Dermis microvascular lymphatic vessel endothelial cell (primary cell): ENCODE data around the gene MTA2. TPM values are rescaled to one million over a fixed set of nuclear protein-coding genes. Genes with fewer than 3 reads are reported as not detected.
A peak's percentile ranks its signal among the peaks of the same experiment; 100 is the strongest.

Experiments used
- DNase-seq, 2 donors: peaks; one replicate each; pipeline versions ENCODE4 v3.0.0 to v3.0.0-alpha.2; 2010; ENCODE audit warnings: low read depth in 2 of 2
- total RNA-seq: library from RNA; depleted of rRNA; stranded (reverse); fragments of >200 nt; gene quantifications from 2 replicates; pipeline ENCODE4 v1.2.1, GENCODE V29; 2014

MTA2 gene
- total RNA-seq, 1 donor from 2014 or later: 204 TPM

DNA sequence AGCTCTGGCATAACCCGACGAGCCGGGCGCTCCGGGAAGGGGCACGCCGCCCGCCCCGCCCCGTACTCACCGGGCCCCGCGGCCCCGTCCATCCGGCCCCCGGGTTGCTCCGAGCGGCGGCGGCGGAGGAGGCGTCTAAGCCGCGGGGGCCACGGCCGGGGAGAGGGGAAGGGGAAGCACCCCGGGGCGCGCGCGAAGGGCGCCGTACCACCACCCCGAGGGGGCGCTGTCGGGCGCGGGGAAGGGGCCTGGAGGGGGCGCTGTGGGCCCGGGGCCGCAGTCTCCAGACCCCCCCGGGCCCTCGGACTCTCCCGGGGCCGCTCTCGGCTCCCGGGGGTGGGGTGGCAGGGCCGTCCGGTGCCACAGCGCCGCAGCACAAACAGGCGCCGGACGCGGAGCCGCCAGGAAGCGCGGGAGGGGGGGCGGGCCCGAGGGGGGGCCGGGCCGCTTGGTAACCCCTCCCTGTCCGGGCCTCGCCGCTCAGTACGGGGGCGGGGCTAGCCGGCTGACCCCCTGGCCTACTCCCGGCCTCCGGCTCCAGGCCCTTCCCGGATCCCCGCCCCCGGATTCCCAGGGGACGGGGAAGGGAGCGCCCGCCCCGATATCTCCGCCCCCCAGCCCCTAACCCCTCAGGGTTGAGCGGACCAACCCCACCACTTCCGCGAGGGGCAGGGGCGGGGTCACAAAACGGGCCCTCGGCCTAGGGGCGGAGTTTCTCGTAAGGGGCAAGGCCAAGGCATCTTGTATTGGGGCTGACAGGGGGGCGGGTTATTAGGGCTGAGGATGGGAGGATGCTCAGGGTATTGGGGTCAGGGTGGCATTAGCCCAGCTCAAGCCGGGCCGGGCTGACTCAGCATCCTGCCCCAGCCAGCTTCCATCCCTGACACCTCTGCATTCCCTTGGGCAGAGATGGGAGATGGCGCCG lies 11.0 kb upstream of the MTA2 start, which contains the start of the genes EML3 and ROM1:
Gene EML3, minus strand, starts transcription at position 410 of the 925 bp plus-strand sequence. Its CDS starts 318 bp downstream, at position 92.
Gene ROM1, plus strand, starts transcription at position 892 of the 925 bp plus-strand sequence. Its CDS starts 25 bp downstream, at position 917.
- peak; percentile 49 to 85 for DNase-seq

DNA sequence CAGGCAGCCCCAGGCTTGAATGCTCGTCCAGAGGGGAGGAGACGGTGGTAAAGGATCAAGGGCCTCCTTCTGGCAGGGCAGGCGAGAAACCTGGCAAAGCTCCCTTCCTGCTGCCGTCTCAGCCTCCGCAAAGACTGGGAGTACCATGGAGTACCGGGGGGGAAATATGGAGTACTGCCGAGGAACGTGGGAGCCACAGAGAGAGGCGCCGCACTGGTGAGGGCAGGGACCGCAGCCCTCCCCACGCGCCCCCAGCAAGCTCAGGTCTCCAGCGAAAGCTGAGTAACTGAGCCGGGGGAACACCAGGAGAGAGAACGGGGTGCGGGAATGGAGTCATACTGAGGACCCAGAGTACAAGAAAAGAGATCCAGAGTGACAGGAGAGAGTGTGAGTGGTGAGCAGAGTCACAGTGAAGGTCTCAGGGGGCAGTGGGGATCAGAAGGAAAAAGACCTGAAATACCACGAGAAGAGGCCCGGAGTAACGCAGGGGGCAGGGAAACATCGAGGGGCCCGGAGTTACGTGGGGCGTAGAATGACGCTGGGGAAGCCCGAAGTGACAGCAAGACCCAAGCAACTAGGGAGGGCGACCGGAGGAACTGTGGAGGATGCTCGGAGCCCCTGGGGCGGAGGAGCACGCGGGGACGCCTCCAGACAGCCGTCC lies 10.2 kb upstream of the MTA2 start:
- peak in 1 of 2 donors; percentile 54 for DNase-seq

GRCh38 chr11:62610814-62611704 lies 9.4 kb upstream of the MTA2 start:
- no peak for DNase-seq

DNA sequence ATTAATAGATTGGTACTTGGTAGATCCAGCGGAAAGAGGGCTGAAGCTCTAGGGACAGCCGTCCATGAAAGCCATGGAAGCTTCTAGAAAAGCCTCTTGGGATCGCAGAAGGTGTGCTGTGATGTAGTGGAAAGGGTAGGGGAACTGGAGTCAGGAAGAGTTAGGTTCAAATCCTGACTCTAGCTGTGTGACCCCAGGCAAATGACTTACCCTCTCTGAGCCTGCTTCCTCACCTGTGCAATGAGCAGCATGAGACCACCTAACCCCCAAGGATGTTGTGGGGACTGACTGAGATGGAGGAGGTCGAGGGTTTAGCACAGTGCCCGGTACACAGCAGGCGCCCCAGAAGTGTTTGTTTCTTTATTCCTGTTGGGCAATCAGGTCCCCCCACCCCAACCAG lies 8.7 kb upstream of the MTA2 start:
- no peak for DNase-seq

- no peak for DNase-seq
Measured at GRCh38 chr11:62608776-62609175, 7.1 kb upstream of the MTA2 start.

DNA sequence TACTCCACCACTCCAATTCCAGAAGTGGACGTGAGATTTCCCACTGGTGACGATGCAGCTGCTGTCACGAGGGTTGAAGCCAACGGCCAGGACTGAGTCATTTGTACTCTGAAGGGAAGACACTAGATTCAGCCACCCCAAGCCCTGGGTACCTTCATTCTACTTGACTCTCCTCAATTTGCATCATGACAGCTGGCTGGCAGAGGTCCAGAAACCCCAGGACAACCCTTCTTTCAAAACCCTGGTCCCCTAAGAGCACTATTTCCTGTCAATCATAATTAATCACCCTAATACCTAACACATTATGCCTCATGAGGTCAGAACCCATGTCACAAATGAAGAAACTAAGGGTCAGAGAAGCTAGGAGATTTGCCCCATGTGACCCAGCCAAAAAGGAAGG lies 6.0 kb upstream of the MTA2 start:
- no peak for DNase-seq

DNA sequence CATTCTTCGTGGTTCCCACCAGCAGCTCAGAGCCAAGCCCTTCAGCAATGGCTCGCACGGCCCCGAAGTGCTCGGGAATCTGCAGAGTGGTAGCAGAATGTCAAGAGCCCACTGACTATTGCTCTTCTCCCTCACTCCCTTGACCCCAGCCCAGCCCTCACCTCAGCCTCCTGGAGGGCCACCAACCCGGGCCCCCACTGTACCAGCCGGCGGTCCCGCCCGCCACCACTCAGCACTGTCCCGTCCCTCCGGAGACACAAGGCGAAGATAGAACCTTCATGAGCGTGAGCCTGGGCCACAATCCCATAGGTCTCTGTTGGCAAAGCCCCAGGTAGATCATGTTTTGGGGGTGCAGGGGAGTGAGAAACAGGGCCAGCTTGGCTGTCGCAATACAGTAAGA lies 4.2 kb upstream of the MTA2 start:
- no peak for DNase-seq

DNA sequence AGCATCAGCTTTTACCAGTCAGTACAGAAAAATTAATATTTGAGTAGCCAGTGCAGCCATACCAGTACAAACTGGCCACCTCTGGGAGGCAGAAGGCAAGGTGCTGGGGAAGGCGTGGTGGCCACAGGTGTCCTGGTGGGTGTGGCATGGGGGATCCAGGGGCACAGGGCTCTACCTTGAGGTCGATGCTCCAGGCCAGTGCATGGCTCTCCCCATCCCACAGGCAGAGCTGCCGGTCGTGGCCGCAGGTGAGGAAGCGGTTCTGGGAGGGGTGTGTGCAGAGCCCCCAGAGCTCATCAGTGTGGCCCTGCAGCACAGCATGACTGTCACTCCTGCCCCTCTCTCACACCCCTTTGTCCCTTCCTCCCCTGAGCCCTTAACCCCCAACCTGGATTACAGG lies 3.8 kb upstream of the MTA2 start:
- DNase-seq: no peak

DNA sequence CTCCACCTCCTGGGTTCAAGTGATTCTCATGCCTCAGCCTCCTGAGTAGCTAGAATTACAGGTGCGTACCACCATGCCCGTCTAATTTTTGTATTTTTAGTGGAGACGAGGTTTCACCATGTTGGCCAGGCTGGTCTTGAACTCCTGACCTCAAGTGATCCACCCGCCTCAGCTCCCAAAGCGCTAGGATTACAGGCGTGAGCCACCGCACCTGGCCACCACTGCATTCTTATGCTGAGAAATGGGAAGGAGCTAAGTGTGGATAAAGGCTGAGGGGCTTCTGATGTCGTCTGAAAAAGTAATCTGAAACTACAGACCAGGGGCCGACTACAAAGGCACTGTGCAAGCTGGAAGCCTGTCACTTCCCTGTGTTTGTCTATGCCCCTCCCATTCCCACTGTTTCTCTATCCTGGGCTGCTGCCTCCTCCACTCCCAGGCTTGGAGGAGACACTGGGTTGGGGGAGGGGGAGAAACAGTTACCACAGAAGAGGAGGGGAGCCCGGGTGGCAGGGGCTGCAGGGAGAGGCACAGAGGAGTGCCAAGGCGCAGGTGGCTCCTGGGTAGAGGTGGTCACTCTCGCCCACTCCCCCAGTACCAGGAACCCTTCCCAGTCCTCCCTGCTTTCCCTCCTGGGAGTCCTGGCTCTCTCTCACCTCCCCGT lies 2.9 kb upstream of the MTA2 start:
- no peak for DNase-seq

DNA sequence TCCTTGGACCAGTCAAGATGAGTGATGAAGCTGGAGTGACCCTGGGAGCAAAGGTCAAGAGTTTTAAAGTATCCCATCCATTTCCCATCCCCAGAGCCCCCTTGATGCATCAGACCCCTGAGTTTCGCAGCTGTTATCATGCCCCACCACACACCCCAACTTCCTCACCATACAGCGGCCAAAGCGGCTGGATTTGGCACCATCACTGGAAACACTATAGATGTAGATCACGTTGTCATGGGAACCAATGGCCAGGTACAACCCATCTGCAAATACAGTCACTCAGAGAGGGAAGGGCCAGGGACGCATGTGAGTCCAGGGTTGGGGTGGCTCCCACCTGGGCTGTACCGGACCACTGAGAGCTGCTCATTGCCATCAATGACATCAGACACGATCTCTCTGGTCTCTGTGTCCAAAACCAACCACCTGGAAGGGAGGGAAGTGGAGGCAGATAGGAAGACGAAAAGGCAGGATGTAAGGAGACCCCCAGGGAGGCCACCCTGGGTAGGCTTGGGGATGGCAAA lies 2.2 kb upstream of the MTA2 start:
- no peak for DNase-seq

- DNase-seq: no peak
Measured at GRCh38 chr11:62603072-62603408, 1.4 kb upstream of the MTA2 start.

DNA sequence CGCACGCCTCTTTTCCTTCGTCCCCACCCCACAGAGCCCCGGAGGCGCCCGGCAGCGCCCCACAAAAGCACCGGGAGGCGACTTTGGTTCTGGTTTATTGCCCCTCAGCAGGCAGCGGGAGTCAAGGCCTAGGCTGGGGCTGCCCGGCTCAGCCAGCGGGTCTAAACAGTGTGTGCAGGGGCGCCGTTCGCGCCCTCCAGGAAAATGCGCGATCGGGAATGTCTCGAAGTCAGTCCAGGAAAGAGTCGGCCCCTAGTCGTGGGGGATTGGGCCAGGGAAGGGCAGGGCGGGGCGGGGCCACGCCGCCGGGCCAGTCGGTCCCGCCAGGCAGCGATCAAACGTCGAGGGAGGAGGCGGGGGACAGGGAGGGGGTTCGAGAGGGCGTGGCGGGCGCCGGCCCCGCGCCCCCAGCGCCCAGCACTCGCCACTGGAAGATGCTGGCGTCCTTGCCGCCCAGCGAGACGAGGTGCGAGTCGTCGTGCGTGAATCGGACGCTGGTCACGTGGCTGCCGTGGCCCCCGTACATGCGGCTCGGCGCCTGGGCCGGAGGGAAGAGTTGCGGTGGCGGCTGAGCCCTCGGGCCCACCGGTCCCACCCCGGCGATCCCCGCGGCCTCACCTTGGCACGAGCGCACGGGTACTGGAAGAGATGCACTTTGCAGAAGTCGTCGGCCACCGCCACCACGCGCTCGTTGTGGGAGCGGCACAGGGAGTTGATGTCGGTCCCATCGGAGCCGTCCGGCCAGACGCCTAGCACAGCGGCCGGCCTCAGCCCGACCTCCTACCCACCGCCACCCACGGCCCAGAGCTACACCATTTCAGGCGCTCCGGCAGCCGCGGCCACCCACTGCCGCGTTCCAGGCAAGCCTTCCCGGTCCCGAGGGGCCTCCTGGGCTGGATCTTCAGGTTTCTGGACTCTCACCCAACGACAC lies 741 bp upstream of the MTA2 start:
- DNase-seq: peak in 1 of 2 donors; percentile 76

DNA sequence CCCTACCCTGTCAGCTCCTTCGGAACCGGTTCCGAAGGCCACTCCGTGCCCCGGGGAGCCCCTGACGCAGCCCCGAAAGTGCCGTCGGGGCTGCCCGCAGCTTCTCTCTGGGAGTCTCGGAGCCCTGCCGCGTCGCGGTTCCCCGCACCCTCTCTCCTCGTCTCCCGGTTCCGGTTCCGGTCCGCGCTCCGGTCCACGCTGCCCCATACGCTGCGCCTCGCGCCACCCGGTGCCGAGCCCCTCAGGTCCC lies 618 bp downstream of the MTA2 start:
- DNase-seq: peak in 1 of 2 donors; percentile 52

DNA sequence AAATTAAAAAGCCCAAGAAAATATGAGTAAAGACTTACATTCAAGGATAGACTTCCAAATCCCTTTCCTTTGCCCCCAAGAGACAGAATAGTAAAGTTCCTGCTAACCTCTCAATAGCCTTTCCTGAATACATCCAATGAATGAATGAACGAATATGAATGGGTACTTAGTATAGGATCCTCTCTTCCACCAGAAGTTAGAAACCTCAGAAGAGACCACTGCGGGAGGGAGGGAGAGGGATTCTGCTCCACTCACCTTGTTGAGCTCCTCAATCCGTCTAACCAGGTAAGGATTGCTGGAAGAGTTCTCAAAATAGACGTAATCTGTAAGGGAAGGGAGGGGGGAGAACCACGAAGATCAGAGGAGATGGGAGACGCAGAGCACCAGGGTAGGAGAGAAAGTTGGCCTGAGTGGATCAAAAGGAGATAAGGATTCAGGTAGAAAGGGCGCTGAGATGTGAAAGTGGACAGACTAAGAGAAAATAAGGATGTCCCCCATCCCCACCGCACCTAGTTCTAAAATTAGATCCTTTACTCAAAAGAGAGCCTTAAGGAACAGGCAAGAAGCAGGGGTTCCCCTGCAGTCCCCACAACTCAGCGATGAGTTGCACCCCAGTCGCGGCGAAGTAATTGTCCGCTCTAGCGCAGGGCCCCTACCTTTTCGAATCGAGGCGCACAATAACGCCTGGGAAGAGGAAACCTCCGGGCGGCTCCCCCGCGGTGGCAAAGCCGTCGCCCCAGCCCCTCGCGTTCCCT lies 1.1 kb downstream of the MTA2 start:
- DNase-seq: no peak

DNA sequence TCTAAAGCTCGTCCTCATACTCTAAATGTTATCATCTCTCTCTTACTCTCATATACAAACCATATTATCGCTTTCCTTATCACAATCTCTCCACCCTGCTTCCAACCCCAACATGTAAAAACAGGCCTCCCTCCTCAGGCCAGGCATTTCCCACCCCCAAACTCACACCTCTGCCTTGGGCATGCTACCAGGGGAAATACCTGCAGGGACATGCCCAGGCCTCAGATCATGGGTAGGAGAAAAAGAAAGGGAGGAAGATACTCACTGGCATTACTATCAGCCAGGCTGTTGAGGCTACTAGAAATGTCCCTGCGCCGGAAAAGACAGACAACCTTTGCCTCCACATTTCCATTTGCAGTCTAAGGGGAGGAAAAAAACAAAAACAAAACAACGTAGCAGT lies 1.8 kb downstream of the MTA2 start:
- no peak for DNase-seq

DNA sequence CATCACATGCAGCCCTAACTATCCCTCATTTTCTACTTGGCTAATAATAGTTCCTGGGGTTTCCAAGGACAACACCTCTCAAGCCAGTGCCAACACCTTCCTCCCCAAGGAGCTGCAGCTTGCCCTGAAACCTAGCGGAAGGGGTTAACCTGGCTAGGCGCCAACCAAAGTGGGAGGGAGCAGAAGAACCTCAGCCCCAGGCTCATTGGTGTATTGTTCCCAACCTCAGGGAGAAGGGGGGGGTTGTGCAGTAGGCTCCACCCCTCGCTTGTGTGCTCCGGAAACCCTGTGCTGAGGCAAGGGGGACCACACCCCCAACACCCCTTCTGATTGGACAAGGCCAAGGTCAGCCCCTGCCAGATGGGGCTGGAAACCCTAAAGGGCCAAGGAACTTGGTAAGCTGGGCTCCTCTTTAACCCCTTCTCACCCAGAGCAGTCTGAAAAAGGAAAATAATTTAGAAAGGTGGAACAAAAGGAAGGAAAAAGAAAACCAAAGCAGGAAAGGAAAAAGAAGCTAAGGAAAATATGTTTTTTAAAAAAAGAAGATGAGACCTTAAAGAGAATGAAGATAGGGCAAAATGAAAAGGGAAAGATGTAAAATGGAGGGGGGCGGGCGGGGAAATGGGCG lies 2.5 kb downstream of the MTA2 start:
- DNase-seq: peak; percentile 90 to 98

DNA sequence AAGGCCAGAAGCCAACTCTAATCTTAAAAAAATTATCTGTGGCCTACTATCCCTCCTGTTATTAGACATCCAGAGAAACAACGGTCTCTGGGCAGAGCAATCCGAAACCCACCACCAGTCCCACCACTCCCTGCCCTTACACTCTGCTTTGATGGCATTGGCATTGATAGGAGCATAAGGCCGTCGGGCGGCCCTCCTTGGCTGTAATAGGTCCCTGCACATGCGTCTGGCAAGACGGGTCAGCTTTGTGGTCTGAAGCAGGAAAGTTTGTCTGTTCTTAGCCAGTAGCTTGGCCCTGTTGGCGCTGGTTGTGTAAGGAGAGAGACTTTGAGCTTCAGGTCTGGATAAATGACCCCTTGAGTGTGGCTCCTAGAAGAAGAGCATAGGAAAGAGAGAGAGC lies 6.5 kb downstream of the MTA2 start:
- no peak for DNase-seq

DNA sequence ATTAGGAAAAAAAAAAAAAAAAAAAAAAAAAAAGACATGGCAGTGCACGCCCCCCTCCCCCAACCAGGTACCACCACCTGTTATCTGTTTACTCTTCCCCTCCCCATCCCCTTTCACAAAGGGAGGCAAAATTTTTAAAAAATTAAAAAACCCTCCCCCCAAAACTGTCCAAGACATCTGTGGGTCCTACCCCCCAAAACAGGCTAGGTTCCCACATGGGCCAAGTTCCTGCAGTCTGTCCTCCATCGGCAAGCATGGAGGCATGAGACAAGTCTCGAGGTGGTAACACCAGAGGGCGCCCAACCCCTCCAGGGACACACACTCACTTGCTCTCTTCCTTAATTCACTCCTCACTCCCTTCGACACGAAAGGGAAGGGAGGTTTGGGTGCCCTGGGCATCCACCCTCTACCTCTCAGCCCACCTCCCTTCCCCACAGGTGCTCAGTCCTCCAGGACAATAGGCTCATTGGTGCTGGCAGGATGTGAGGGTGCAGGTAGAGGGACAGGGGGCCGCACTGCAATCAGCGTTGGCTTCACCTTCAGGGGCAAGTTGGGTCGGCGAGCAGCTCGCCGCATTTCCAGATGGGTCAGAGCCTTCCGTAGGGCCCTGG lies 8.1 kb downstream of the MTA2 start:
- peak in 1 of 2 donors; percentile 79 for DNase-seq
